Activated T-helper 2 cell treated with anti-CD3 and anti-CD28 coated beads, Interferon-gamma antibody, Interleukin-2, Interleukin-4, amounts not matched to agents 10 μg/mL and 5 μg/mL and 100 μg/mL, durations not matched to agents 14 hours and 24 hours and 36 hours (primary cell): ENCODE measurements around the gene EPO. TPM values are rescaled to one million over a fixed set of nuclear protein-coding genes. Genes with fewer than 3 reads are reported as not detected.
"Not testable (repeated sequence)": the region's sequence is repeated elsewhere in the genome, so short reads cannot be mapped to it uniquely, and the experiment has no call there.

Experiments
- DNase-seq: peaks from one replicate; pipeline ENCODE4 v3.0.0; 2021; ENCODE audit warnings: low spot score
- H3K27ac Mint-ChIP-seq: one replicate; pipeline ENCODE4 v1.8.0; 2021; ENCODE audit warnings: mixed read lengths
- H3K27me3 Mint-ChIP-seq: one replicate; pipeline ENCODE4 v1.8.0; 2021; ENCODE audit warnings: low read depth, mixed read lengths
- H3K36me3 Mint-ChIP-seq: one replicate; pipeline ENCODE4 v1.8.0; 2021; ENCODE audit warnings: low read depth, mixed read lengths
- H3K4me1 Mint-ChIP-seq: one replicate; pipeline ENCODE4 v1.8.0; 2021; ENCODE audit warnings: low read depth, mixed read lengths
- H3K4me3 Mint-ChIP-seq: one replicate; pipeline ENCODE4 v1.8.0; 2021; ENCODE audit warnings: low read depth, mild to moderate bottlenecking, moderate library complexity, mixed read lengths
- H3K9me3 Mint-ChIP-seq: one replicate; pipeline ENCODE4 v1.8.0; 2021; ENCODE audit warnings: mixed read lengths
- intact Hi-C: fragments of 100-400 bp; cut with micrococcal nuclease; formaldehyde crosslinking; loops from one replicate; pipeline ENCODE4 v1.15.1; 2023
- total RNA-seq: library from RNA; stranded (reverse); gene quantifications from 2 replicates; pipeline ENCODE4 v1.2.3, GENCODE V29; 2022

EPO gene
- total RNA-seq, 1 donor from 2014 or later: not detected

GRCh38 chr7:100696123-100696521 is 24.1 kb upstream of the EPO start:
- DNase-seq: no peak
- intact Hi-C loops: no loop called here
- Mint-ChIP-seq H3K27me3 (peaks cover 13% of the 10 kb centered on the region), H3K36me3 (peaks cover 18% of the 10 kb centered on the region), H3K27ac (no peak overlapping the region), H3K4me1 (peaks cover 23% of the 10 kb centered on the region), H3K9me3 (no peaks in the 10 kb centered on the region), H3K4me3 (no peak overlapping the region)

DNA sequence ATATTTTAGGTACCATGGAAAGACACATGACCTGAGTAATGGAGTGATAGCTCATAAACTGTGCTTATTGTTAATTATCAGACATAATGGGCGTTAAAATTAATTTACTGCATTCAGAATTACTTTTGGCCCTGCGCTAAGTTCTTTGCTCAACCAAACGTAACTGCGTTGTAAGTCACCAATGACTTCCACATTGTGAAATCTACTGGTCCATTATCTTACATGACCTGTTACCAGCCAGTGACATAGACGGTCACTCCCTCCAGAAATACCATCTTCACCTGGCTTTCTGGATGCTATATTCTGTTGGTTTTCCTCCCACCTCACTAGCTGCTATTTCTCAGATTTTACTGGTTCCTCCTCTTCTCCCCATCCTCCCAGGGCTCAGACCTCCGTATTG is 21.2 kb upstream of the EPO start:
- H3K9me3 Mint-ChIP-seq: no peaks in the 10 kb centered on the region

DNA sequence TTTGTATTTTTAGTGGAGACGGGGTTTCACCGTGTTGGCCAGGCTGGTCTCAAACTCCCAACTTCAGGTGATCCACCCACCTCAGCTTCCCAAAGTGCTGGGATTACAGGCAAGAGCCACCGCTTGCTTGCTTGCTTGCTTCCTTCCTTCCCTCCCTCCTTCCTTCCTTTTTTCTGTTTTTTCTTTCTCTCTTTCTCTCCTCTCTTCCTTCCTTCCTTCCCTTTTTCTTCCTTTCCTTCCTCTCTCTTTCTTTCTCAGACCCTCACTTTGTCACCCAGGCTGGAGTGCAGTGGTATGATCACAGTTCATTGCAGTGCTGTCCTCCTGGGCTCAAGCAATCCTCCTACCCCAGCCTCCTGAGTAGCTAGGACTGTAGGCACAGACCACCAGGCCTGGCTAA is 19.2 kb upstream of the EPO start:
- DNase-seq, H3K36me3 Mint-ChIP-seq, H3K9me3 Mint-ChIP-seq, H3K4me3 Mint-ChIP-seq, intact Hi-C loops, H3K4me1 Mint-ChIP-seq, H3K27ac Mint-ChIP-seq: not testable (repeated sequence)
- peaks cover 14% of the 10 kb centered on the region for H3K27me3 Mint-ChIP-seq

More for the DNA sequence above, 21.2 kb upstream of the EPO start:
- H3K4me1 Mint-ChIP-seq: peaks cover 7% of the 10 kb centered on the region
- no peak overlapping the region for H3K27ac Mint-ChIP-seq
- no peak overlapping the region for H3K4me3 Mint-ChIP-seq
- no peaks in the 10 kb centered on the region for H3K36me3 Mint-ChIP-seq
- intact Hi-C loops: no loop called here
- peaks cover 19% of the 10 kb centered on the region for H3K27me3 Mint-ChIP-seq
- DNase-seq: no peak

DNA sequence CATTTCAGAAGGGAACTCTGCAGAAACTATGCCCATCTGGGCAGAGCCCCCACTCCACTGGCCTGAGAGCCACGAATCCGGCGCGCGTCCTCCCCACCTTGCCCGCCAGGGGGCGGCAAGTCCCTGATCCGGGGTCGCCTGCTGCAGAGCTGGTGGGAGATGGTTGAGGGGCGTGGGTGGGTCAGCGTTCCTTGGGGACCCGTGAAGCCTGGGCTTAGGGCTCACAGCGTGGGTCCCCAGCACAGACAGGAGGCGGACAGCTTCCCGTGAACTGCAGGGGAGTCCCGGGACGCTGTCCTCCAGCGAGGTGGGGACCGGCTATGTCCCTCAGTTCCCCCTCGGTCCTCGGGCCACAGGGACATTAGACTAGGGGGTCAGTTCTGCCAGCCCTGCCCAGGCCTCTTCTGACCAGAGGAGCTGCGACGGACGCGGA is 14.9 kb upstream of the EPO start:
- peaks cover 21% of the 10 kb centered on the region for H3K36me3 Mint-ChIP-seq
- no peaks in the 10 kb centered on the region for H3K9me3 Mint-ChIP-seq
- H3K4me1 Mint-ChIP-seq: peaks cover 6% of the 10 kb centered on the region
- H3K4me3 Mint-ChIP-seq: peak overlapping the region; percentile 99
- DNase-seq: peak; percentile 74
- intact Hi-C loops: loop anchor here (1.0 to 5.0 kb wide), 5 partner anchors 11 to 147 kb away; partner anchors contain the start of genes GIGYF1, GNB2, MOSPD3 and SLC12A9
- H3K27ac Mint-ChIP-seq: peak overlapping the region; percentile 97
- peaks cover 6% of the 10 kb centered on the region for H3K27me3 Mint-ChIP-seq

DNA sequence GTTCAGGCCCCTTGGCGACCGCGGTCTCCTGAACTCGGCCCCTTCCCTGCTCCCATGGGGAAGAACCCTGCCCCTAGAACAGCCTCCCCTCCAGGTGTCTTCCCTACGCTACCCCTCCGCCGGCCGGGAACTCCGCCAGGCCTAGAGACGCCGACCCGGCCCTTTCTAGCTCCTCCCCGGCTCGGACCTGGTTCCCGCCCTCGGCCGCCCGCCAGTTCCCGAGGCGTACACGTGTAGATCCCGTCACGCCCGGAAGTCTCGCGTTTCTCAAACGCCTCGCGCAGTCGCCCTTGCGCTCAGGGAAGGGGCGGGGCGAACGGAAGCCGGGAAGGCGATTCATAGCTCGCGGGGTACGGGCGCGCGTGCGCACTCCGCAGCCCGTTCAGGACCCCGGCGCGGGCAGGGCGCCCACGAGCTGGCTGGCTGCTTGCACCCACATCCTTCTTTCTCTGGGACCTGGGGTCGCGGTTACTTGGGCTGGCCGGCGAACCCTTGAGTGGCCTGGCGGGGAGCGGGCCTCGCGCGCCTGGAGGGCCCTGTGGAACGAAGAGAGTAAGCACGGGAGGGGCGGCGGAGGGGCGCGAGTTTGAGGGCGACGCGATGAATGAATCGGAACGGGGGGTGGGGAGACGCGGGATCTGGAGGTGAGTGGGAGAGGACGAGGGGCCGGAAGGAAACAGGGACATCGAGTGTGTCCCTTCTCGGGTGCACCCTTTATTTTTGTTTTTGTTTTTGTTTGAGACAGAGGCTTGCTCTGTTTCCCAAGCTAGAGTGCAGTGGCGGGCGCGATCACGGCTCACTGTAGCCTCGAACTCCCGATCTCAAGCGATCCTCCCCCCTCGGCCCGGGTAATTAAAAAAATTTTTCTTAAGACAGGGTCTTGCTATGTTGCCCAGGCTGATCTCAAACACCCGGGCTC is 14.3 kb upstream of the EPO start, which contains the start of gene POP7:
TSS of gene POP7 (plus strand) at position 369 of the 919 bp plus-strand sequence. CDS start 710 bp downstream, outside the sequence.
- Mint-ChIP-seq H3K27me3 (peaks cover 6% of the 10 kb centered on the region), H3K36me3 (peaks cover 21% of the 10 kb centered on the region), H3K4me1 (peaks cover 6% of the 10 kb centered on the region), H3K9me3 (no peaks in the 10 kb centered on the region), H3K27ac (peak within 1 kb of the TSS; percentile 97), H3K4me3 (peak within 1 kb of the TSS; percentile 99)
- intact Hi-C loops: loop anchor here (1.0 to 5.0 kb wide), 6 partner anchors 12 to 146 kb away; partner anchors contain the start of genes GIGYF1, GNB2, MOSPD3 and SLC12A9
- peak; percentile 98 for DNase-seq

- peaks cover 3% of the 10 kb centered on the region for H3K27me3 Mint-ChIP-seq
- DNase-seq: no peak
- peak overlapping the region; percentile 99 for H3K4me3 Mint-ChIP-seq
- intact Hi-C loops: loop anchor here (1.0 to 5.0 kb wide), 2 partner anchors 73 to 94 kb away; partner anchors contain the start of gene MOSPD3
- H3K9me3 Mint-ChIP-seq: no peaks in the 10 kb centered on the region
- H3K4me1 Mint-ChIP-seq: peaks cover 6% of the 10 kb centered on the region
- peak overlapping the region; percentile 97 for H3K27ac Mint-ChIP-seq
- H3K36me3 Mint-ChIP-seq: peaks cover 21% of the 10 kb centered on the region
Observed at GRCh38 chr7:100706672-100707311, 13.5 kb upstream of the EPO start.

- Mint-ChIP-seq H3K27me3 (no peaks in the 10 kb centered on the region), H3K4me1 (peaks cover 6% of the 10 kb centered on the region), H3K36me3 (peaks cover 21% of the 10 kb centered on the region), H3K4me3 (peak overlapping the region; percentile 99), H3K27ac (no peak overlapping the region), H3K9me3 (no peaks in the 10 kb centered on the region)
- DNase-seq: no peak
- intact Hi-C loops: loop anchor here (5.0 kb wide), 1 partner anchor 96 kb away; the partner anchor contains the start of gene MOSPD3
Observed at GRCh38 chr7:100708395-100708794, 11.9 kb upstream of the EPO start.

DNA sequence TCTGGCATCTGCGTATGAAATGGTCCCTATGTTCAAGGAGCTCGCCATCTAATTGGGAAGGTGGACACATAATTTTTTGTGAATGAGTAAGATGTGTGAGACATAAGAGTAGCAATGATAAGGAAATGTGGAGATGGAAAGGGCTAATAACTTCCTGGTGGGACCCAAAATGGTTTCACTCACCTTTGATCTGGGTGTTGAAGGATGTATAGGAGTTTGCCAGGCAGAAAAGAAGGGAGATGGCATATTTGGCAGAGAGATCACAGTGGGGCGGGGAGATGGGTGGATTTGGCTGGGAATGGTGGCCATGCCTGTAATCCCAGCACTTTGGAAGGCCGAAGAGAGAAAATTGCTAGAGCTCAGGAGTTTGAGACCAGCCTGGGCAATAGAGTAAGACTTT is 9.8 kb upstream of the EPO start:
- Mint-ChIP-seq H3K4me1 (peaks cover 6% of the 10 kb centered on the region), H3K9me3 (no peaks in the 10 kb centered on the region), H3K4me3 (no peak overlapping the region), H3K27me3 (no peaks in the 10 kb centered on the region), H3K36me3 (peaks cover 21% of the 10 kb centered on the region), H3K27ac (no peak overlapping the region)
- intact Hi-C loops: no loop called here
- DNase-seq: no peak

- peaks cover 17% of the 10 kb centered on the region for H3K36me3 Mint-ChIP-seq
- no peaks in the 10 kb centered on the region for H3K27me3 Mint-ChIP-seq
- H3K4me1 Mint-ChIP-seq: peaks cover 6% of the 10 kb centered on the region
- H3K9me3 Mint-ChIP-seq: no peaks in the 10 kb centered on the region
- H3K27ac Mint-ChIP-seq: no peak overlapping the region
- H3K4me3 Mint-ChIP-seq: no peak overlapping the region
- intact Hi-C loops: no loop called here
- DNase-seq: no peak
Observed at GRCh38 chr7:100711369-100711768, 8.9 kb upstream of the EPO start.

- no peak for DNase-seq
- no peaks in the 10 kb centered on the region for H3K4me1 Mint-ChIP-seq
- no peak overlapping the region for H3K4me3 Mint-ChIP-seq
- H3K27ac Mint-ChIP-seq: no peak overlapping the region
- H3K36me3 Mint-ChIP-seq: no peaks in the 10 kb centered on the region
- H3K9me3 Mint-ChIP-seq: peaks cover 5% of the 10 kb centered on the region
- intact Hi-C loops: no loop called here
- peaks cover 16% of the 10 kb centered on the region for H3K27me3 Mint-ChIP-seq
Observed at GRCh38 chr7:100714725-100715124, 5.5 kb upstream of the EPO start.

DNA sequence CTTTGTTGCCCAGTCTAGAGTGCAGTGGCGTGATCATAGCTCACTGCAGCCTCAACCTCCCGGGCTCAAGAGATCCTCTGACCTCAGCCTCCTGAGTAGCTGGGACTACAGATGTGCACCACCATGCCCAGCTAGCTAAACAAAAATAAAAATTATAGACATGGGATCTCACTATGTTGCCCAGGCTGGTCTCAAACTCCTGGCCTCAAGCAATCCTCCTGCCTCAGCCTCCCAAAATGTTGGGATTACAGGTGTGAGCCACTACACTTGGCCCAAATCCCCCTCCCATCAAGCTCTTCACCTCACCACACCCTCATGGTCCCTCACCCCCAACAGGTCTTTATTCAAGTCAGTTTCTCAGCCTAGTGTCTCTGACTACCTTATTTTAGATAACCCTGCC is 3.2 kb upstream of the EPO start:
- H3K4me3 Mint-ChIP-seq, intact Hi-C loops, DNase-seq, H3K4me1 Mint-ChIP-seq, H3K9me3 Mint-ChIP-seq, H3K36me3 Mint-ChIP-seq, H3K27ac Mint-ChIP-seq: not testable (repeated sequence)
- peaks cover 33% of the 10 kb centered on the region for H3K27me3 Mint-ChIP-seq

DNA sequence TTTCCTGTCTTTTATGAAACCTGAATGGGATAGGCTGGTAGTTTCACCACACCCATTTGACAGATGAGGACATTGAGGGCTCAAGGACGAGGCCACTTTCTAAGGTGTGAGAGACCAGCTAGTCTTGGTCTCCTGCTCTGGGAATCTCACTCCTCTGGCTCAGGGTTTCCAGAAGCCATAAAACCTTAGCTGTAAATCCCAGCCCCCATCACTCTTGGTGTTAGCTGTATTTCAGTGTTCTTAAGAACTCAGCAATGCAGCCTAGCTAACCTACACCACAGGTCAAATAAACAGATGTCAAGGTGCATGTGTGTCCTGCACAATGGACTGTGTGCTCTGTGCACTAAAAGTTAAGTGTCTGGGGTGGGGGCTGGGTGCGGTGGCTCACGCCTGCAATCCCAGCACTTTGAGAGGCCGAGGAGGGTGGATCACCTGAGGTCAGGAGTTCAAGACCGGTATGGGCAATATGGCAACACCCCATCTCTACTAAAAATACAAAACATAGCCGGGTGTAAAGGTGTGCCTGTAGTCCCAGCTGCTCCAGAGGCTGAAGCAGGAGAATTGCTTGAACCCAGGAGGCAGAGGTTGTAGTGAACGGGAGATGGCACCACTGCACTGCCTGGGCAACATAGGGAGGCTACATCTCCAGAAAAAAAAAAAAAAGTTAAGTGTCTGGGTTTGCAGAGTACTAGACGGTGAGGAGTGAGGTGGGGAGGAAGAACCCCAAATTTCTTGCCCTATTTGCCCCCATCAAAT is 567 bp upstream of the EPO start:
- Mint-ChIP-seq H3K9me3 (peaks cover 5% of the 10 kb centered on the region), H3K4me1 (no peaks in the 10 kb centered on the region), H3K4me3 (no peak overlapping the region), H3K36me3 (no peaks in the 10 kb centered on the region), H3K27ac (no peak overlapping the region), H3K27me3 (peaks cover 44% of the 10 kb centered on the region)
- intact Hi-C loops: no loop called here
- DNase-seq: no peak
